ENCODE measurements around the gene GADD45A. TPM values are rescaled to one million over a fixed set of nuclear protein-coding genes. Genes with fewer than 3 reads are reported as not detected.

GADD45A gene
- total and polyA plus RNA-seq, 9 of the 15 experiments (the other 6 are each of a cell fraction or from before 2014, with no cell fraction given) = 21.3 to 156 (median 62.1) TPM

GRCh38 chr1:67686267-67687197 is 1.5 kb downstream of the GADD45A start (continued):
- TF ChIP-seq ATF3 (IDR thresholded peaks at IDR 0.05) (peak; percentile 97), ATF3 (CRISPR knock-in tag; conservative IDR thresholded peaks at IDR 0.05) (peak; percentile 88), FOXJ2 (tag; IDR thresholded peaks at IDR 0.05) (no peak; the same call in 1 of the 2 replicates), TAF9B (IDR thresholded peaks at IDR 0.05; ENCODE audit: partially characterized antibody) (peak; percentile 97), GABPA (tag; conservative IDR thresholded peaks at IDR 0.05; ENCODE audit: low read depth) (no peak; the same call in 1 of the 2 replicates), KLF13 (tag; IDR thresholded peaks at IDR 0.05; ENCODE audit: borderline replicate concordance, low read depth) (no peak), ZNF197 (CRISPR knock-in tag; IDR thresholded peaks at IDR 0.05; ENCODE audit: low read depth) (peak; percentile 84), ESRRA (IDR thresholded peaks at IDR 0.05; ENCODE audit: borderline replicate concordance, low read depth) (peak; percentile 46; the same call in 1 of the 2 replicates), ZNF133 (CRISPR knock-in tag; IDR thresholded peaks at IDR 0.05) (no peak), ILK (tag; IDR thresholded peaks at IDR 0.05; ENCODE audit: borderline replicate concordance, low read depth) (no peak), ZBTB11 (CRISPR knock-in tag; IDR thresholded peaks at IDR 0.05) (peak in 1 of 3 experiments; percentile 65; a peak in 2 of 6 replicates), ZBTB33 (CRISPR knock-in tag; IDR thresholded peaks at IDR 0.05) (0 out of 2 replicates have a peak, but pooled peaks have one; percentile 13), PKNOX1 (IDR thresholded peaks at IDR 0.05) (peak; percentile 64), BHLHE40 (IDR thresholded peaks at IDR 0.05; ENCODE audit: low read length) (peak; percentile 99), ARID3B (CRISPR knock-in tag; IDR thresholded peaks at IDR 0.05; ENCODE audit: borderline replicate concordance) (no peak)
